GM19240 (cell line): ENCODE measurements around the gene VAMP8.
"Not testable (repeated sequence)": the region's sequence is repeated elsewhere in the genome, so short reads cannot be mapped to it uniquely, and the experiment has no call there.

Experiments
- DNase-seq: peaks from one replicate; pipeline ENCODE4 v3.0.0; 2011; ENCODE audit warnings: low spot score; ENCODE audit not compliant: insufficient read length

VAMP8 gene

DNA sequence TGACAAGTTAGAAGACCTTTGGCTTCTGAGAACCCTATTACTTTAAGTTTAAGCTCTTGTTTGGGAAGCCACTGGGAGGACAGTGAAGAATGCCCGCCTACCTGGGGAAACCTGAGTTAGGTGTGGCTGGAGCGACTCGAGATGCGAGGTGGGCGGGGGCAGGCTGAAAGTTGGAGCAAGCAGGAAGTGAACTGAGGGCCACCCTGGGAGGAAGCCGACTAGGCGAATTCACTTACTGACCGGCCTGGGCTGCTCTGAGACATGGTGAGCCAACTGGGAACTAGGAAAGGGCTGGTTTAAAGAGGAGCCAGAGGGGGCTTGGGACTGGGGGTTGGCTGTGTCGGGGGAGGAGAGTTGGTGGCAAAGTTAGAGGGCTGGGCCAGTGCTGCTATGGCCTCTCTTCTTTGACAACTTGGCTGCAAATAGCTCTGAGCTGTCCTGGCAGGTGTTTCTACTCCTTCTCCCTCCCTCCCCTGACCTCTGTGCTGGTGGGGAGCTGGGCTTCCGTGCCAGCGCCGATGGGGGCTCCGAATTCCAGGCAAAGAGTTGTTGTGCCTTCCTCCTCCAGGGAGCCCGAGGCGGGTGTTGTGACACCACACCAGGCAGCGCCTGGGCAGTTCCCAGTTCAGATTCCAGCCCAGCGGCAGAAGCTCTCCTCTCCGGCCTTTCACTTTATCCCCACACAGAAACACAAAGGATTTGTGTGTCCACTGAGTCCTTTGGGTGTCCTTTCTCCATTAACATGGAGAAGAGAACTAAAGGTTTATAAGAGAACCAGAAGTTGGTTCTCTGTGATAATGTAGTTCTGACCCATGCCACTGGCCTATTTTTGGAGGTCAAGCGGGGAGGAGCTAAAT, at the start of gene VAMP8:
VAMP8 (plus strand) TSS at position 201 of the 857 bp plus-strand sequence; CDS start at position 262, 61 bp downstream.
- DNase-seq: peak; percentile 69

DNA sequence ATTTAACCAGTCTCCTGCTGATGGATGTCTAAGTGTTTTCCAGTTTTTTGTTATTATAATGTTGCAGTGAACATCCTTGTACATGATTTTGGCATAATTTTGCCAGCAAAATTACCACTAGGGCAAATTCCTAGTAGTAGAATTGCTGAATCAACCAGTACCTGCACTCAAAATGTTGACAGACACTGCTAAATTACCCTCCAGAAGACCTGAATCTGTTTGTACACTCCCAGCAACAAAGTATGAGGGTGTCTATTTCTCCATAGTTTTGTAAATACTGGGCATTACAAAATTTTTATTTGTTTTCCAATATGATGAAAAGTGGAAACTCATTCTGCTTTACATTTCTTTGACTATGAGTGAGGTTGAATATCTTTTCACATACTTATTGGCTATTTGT, 49.6 kb upstream of the VAMP8 start:
- no peak for DNase-seq

DNA sequence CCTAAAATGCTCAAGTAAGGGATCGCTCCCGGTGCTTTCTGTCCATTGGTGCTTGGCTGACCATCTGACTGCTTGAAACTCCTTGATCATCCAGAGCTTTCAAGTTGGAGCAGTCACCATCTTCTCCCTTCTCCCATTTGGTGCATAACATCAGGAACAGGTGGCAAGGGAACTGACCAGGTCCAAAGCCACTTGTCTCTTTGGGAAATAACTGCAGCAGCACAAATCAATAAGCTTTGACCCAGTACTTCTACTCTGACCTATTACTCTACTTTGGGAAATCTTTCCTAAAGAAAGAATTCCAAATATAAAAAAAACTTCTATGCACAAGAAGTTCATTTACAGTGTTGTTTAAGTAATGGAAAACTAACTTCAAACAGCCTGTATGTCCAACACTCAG, 49.0 kb upstream of the VAMP8 start:
- DNase-seq: no peak

DNA sequence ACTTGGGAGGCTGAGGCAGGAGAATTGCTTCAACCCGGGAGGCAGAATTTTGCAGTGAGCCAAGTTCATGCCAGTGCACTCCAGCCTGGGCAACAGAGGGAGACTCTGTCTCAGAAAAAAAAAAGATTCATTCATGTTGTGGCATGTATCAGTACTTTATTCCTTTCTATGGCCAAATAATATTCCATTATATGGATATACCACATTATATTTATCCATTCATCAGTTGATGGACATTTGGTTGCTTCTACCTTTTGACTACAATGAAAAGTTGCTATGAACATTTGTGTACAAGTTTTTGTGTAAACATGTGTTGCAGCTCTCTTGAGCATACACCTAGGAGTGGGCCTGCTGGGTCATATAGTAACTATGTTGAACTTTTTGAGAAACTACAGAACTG, 47.6 kb upstream of the VAMP8 start:
- no peak for DNase-seq

DNA sequence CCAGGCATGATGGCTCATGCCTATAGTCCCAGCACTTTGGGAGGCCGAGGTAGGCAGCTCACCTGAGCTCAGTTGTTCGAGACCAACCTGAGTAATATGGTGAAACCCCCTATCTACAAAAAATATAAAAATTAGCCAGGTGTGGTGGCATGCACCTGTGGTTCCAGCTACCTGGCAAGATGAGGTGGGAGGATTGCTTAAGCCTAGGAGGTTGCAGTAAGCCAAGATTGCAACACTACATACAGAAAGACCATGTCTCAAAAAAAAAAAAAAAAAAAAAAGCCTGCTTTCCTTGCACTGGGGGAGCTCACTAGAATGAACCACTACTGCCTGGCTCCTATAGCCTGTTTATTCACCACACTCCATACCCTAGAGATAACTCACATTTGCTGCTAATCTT, 45.8 kb upstream of the VAMP8 start:
- no peak for DNase-seq

DNA sequence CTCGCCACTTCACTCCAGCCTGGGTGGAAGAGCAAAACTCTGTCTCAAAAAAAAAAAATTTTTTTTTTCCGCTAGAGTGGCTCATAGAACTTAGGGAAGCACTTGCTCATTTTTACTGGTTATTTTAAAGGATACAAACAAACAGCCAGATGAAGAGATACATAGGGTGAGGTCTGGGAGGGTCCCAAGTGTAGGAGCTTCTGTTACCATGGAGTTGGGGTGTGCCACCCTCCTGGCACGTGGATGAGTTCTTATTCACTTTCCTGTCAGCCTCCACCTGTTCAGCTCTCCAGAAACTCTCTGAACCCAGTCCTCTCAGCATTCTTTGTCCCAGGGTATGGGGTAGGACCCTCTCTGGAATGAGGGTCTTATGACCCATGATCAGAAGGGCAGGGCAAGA, 43.3 kb upstream of the VAMP8 start:
- DNase-seq: no peak

DNA sequence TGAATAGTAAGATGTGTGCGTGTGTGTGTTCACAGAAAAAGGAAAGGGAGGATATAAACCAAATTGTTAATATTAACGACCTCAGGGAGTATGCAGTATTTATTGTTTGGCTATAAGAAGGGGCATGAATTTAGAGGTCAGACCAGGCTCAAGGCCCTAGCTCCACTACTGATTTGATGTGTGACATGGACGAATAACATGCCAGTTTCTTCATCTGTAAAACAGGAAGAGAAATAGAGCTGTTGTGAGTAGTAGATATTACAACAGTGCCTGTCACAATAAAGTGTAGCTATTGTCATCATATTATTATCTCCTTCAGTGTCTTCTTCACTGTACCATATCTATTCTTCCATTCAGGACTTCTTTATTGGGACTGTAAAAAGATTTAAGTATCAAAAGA, 42.5 kb upstream of the VAMP8 start:
- no peak for DNase-seq

DNA sequence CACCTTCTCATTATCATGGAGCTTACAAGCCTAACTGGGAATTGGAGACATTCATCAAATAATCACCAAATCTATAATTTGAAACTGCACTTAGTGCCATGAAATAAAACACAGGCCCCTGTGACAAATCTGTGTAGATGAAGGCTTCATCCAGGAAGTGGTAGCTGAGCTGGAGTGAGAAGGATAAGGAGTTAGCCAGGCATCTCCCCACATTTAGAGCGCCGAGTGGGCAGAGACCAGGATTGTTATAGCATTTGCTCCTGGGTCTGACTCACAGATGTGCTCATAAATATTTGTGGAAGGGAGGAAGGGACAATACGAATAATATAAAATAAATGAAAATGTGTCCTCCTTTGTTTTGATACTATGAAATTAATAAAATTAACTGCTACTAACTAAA, 40.9 kb upstream of the VAMP8 start:
- DNase-seq: no peak

DNA sequence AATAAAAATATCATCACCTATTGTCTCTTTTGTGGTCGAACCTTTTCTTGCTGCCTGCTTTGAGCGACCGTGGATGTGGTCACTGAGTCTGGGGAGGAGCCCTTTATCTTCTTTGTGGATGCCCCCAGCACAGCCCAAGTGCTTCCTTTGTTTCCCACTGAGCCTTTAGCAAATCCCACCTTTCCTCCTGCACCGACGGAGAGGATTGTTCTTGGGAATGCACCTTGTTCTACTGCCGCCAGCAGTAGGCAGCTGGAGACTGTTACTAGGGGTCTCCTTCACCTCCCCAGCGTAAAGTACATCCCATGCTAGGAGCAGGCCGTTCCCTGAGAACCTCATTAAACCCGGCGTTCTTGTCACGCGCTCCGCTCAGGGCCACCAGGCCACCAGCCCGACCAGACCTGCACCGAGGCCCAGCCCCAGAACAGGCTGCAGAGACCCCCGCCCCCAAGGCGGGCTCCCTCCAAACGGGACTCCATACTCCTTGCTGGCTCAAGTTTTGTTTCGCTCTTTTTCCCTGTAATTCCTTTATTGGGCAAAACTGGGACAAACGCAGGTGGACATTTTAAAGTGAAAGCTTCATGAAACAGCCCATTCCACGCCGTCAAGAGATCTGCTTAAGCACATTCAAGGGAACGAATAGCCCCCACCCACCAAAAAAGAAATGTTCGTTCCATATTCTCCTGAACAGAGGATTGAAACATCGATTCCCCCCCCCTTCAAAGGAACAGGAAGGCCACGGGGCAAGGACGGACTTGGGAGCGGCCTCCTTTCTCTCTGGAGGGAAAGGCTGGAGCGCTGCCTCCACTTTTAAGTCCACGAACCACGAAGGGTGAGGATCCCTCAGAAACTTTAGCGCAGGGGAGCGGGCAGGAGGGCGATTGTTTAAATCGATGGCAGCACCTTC, 39.5 kb upstream of the VAMP8 start:
- DNase-seq: no peak

DNA sequence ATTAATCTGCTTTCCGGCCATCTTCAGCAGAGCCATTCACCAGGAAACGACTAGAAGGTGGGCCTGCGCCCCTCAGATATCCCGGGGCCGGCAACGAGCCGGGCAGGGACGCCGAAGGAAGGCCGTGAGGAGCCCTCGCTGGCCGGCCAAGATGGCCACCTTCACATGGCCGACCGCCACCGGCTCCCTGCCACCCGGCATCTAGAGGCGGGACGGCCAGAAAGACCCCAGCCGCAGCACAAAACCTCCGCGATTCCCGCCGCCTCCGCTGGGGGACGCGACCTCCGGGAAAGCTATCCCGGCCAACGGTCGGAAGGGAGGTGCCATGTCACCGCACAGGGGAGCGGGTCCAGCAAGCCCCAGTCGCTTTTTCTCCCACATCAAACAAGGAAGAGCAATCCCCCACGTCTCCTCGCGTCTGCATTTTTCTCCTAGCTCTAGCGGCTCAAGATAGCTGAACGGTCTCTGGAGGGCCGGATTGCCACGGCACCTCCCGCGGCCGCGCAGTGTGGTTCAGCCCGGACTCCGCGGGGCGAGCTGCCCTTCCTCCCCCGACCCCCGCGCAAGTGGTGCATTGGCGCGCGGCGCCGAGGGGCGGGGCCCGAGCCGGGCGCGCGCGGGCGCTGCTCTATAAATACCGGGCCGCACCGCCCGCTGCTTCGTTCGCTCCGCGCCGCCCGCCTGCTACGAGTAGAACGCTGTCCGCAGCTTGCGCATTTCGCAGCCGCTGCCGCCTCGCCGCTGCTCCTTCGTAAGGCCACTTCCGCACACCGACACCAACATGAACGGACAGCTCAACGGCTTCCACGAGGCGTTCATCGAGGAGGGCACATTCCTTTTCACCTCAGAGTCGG, 38.7 kb upstream of the VAMP8 start, which contains the start of gene MAT2A:
MAT2A (plus strand) TSS at position 662 of the 854 bp plus-strand sequence; CDS start at position 782, 120 bp downstream.
- DNase-seq: peak; percentile 70

DNA sequence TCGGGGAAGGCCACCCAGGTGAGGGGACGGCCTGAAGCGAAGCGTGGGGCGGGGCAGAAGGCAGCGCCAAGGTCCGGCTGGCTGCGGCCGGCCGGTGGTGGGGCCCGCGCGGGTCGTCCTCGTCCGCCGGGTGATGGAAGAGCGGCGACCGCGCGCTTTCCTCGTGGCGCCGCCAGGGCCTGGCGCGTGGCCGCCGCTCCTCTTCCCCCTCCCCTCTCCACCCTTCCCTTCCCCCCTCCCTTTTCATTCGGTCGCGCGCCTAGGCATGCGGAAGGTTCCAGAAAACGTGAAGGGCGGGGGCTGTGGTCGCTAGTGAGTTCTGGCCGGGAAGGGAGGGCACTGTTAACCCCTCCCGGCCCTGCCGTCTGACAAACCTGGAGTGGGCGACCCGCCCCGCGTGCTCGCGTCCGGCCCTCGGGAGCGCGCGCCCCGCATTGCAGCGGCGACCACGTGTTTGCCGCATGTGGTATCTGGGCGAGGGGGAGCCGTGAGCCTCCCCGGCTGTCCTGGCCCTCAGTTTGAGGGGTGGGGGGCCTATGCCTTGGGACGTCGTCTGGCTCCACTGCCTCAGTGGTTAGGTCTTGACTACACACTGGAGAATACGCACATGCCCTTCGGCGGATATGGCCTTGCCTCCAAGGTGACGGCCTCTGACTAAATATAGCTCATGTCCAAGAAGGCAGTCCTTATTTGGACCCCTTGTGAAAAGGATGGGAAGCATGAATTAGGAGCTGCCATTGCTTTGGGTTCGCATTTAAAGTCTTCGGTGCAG, 37.8 kb upstream of the VAMP8 start:
- no peak for DNase-seq

DNA sequence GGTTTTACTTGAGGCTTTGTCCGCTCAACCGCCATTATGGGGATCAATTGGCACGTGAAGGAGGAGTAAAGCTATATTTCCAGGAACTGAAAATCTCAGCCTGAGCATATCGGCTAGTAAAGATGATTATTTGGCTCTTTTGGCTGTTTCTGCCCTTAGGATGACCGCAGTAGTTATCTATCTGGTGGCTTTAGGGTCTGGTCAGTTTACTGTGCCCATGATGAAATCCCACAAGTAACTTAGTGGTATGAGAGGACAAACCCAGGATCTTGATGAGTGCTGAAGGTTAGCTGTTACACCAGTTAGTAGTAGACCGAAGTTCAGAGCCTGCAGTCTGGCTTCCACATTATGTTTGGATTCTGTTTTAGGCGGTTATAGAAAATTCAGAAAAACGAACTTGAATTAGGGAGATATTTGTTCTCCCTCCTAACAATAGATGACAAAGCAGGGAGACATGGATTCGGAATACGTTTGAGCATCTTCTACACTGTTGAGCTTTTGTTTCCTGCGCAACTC, 37.2 kb upstream of the VAMP8 start:
- no peak for DNase-seq

DNA sequence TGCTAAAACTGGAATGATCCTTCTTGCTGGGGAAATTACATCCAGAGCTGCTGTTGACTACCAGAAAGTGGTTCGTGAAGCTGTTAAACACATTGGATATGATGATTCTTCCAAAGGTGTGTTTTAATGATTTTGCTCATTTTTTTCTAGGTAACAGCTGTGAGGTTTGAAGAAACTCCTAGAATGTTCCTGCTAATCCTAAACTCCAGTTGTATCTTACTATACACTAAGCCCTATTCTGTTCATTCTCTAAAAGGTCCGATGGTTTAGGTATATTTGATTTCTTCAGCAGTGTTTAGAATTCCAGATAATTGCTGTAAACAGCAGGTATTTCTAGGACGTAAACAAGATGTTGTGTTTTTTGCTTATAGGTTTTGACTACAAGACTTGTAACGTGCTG, 36.1 kb upstream of the VAMP8 start:
- no peak for DNase-seq

DNA sequence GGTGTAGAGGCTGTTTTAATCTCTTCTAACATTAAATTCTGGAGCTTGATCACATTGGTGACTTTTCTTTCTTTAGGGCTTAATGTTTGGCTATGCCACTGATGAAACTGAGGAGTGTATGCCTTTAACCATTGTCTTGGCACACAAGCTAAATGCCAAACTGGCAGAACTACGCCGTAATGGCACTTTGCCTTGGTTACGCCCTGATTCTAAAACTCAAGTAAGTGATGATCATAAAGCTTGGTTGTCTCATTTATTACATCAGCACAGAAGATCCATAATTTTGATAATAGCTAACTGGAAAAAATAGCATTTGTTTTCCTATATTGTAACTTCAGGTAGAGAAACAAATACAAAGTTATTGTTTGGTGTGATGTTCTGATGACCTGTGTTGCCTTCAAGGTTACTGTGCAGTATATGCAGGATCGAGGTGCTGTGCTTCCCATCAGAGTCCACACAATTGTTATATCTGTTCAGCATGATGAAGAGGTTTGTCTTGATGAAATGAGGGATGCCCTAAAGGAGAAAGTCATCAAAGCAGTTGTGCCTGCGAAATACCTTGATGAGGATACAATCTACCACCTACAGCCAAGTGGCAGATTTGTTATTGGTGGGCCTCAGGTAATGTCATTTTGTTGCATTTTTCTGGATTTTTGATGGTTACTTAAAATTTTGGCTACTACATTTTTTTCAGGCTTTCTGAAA, 35.5 kb upstream of the VAMP8 start:
- DNase-seq: no peak

DNA sequence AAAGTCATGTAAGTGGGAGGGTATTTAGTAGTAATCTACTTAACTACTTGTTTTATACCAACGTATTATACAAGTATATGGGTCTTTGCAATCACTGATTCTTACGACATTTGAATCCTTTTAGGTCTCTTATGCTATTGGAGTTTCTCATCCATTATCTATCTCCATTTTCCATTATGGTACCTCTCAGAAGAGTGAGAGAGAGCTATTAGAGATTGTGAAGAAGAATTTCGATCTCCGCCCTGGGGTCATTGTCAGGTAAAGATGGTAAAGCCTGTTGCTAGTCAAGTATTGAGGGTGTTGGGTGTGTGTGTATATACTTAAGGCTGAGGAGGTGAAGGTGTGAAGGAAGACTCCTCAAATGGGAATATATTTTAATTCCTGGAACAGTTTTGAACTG, 34.6 kb upstream of the VAMP8 start:
- no peak for DNase-seq

DNA sequence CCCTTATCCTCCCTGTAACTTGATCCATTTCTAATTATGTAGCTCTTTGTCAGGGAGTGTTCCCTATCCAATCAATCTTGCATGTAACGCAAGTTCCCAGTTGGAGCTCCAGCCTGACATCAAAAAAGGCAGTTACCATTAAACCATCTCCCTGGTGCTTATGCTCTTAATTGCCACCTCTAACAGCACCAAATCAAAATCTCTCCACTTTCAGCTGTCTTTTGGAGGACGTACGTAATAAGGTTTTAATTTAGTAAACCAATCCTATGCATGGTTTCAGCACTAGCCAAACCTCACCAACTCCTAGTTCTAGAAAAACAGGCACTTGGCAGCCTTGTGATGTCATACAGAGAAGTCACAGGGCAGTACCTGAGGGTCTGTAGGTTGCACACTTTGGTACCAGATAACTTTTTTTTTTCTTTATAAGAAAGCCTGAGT, 33.1 kb upstream of the VAMP8 start:
- not testable (repeated sequence) for DNase-seq

DNA sequence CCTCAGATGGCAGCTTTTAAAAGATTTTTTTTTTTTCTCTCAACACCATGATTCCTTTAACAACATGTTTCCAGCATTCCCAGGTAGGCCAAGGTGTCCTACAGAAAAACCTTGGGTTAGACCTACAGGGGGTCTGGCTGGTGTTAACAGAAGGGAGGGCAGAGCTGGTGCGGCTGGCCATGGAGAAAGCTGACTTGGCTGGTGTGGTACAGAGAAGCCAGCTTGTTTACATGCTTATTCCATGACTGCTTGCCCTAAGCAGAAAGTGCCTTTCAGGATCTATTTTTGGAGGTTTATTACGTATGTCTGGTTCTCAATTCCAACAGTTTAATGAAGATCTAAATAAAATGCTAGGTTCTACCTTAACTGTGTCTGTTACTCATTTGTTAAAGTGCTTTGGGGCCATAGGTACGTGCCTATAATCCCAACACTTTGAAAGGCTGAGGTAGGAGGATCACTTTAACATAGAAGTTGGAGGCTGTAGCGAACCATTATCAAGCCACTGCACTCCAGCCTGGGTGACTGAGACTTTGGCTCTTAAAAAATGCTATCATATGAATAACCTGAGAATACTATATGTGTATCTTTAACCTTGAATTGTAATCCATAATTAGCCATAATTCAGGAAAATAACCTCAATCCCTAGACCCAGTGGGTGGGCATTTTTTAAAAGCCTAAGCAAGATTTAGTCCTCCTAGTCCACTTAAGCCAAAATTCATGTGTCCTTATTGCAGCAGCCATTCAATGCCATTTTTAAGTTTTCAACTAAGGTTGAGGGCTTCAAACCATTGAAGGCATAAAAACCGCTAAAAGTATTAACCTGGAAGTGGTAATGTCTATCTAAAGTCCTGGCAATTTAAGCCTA, 32.2 kb upstream of the VAMP8 start:
- DNase-seq: not testable (repeated sequence)

DNA sequence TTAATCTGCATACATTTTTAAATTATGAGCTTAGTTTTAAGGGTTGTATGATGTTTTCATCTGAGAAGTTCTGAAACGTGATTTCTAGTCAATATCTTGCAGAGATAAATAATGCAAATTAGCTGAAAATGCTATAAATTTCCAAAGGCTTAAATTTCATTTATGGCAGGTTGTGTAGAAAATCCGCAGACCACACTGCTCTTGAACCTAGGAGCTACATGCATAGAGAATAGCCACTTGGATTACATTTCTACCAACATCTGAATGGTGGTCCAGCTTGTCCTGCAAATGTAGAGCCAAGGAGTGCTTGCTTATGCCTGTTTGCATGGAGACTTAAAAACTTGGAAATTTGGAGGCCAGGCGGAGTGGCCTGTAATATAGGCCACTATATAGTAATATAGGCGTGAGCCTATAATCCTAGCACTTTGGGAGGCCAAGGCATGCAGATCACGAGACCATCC, 31.6 kb upstream of the VAMP8 start:
- no peak for DNase-seq
